HEK293T (cell line): ENCODE measurements around the gene TSPAN33.

ENCODE experiments used
- CTCF ChIA-PET: fragments of 350-600 bp; formaldehyde crosslinking; extraction: SDS; loops from one replicate; lab custom pipeline; 2021; ENCODE audit warnings: antibody characterized with exemption, inconsistent platforms; lab: Yijun Ruan, JAX
- POLR2A ChIA-PET: fragments of 350-600 bp; formaldehyde crosslinking; extraction: SDS; loops from one replicate; lab custom pipeline; 2020; ENCODE audit warnings: antibody characterized with exemption, inconsistent platforms; lab: Yijun Ruan, JAX
- DNase-seq: peaks from one replicate; pipeline ENCODE4 v3.0.0; 2012; ENCODE audit warnings: mixed read lengths; ENCODE audit errors: extremely low spot score
- ARNT ChIP-seq: fragments of 450-650 bp; IDR thresholded peaks from 2 replicates; pipeline ENCODE4 v1.6.1; 2017; ENCODE audit warnings: mild to moderate bottlenecking
- BHLHE40 ChIP-seq: fragments of 450-650 bp; IDR thresholded peaks from 2 replicates; pipeline ENCODE4 v1.6.1; 2016; ENCODE audit warnings: mild to moderate bottlenecking, moderate library complexity, borderline replicate concordance
- CTBP1 ChIP-seq: fragments of 450-650 bp; IDR thresholded peaks from 2 replicates; pipeline ENCODE4 v1.6.1; 2016; ENCODE audit warnings: borderline replicate concordance
- ELF4 ChIP-seq: fragments of 450-650 bp; IDR thresholded peaks from 2 replicates; pipeline ENCODE4 v1.6.1; 2017; ENCODE audit warnings: antibody characterized with exemption
- FOXA1 ChIP-seq: fragments of 450-650 bp; IDR thresholded peaks from 2 replicates; pipeline ENCODE4 v1.6.1; 2016; ENCODE audit warnings: mild to moderate bottlenecking
- FOXK2 ChIP-seq: fragments of 450-650 bp; IDR thresholded peaks from 2 replicates; pipeline ENCODE4 v1.6.1; 2016; ENCODE audit warnings: mild to moderate bottlenecking
- FOXM1 ChIP-seq: fragments of 450-650 bp; IDR thresholded peaks from 2 replicates; pipeline ENCODE4 v1.6.1; 2017; ENCODE audit warnings: mild to moderate bottlenecking, borderline replicate concordance
- HDGF ChIP-seq: fragments of 450-650 bp; IDR thresholded peaks from 2 replicates; pipeline ENCODE4 v1.6.1; 2017; ENCODE audit warnings: antibody characterized with exemption, borderline replicate concordance
- L3MBTL2 ChIP-seq: fragments of 450-650 bp; conservative IDR thresholded peaks from 2 replicates; pipeline ENCODE4 v1.6.1; 2016; ENCODE audit warnings: mild to moderate bottlenecking
- LEF1 ChIP-seq: fragments of 450-650 bp; IDR thresholded peaks from 2 replicates; pipeline ENCODE4 v1.6.1; 2017; ENCODE audit warnings: mild to moderate bottlenecking, borderline replicate concordance
- NFRKB ChIP-seq: fragments of 450-650 bp; IDR thresholded peaks from 2 replicates; pipeline ENCODE4 v1.6.1; 2016; ENCODE audit warnings: mild to moderate bottlenecking, moderate library complexity
- SP1 ChIP-seq: fragments of 450-650 bp; IDR thresholded peaks from 2 replicates; pipeline ENCODE4 v1.6.1; 2017
- SUZ12 ChIP-seq: fragments of 450-650 bp; IDR thresholded peaks from 2 replicates; pipeline ENCODE4 v1.6.1; 2016; ENCODE audit warnings: mild to moderate bottlenecking
- TARDBP ChIP-seq: fragments of 450-650 bp; IDR thresholded peaks from 2 replicates; pipeline ENCODE4 v1.6.1; 2016
- ZNF384 ChIP-seq: fragments of 450-650 bp; IDR thresholded peaks from 2 replicates; pipeline ENCODE4 v1.6.1; 2016
- TF ChIP-seq, protein P1 (sequence below): fragments of 450-650 bp; IDR thresholded peaks from 2 replicates; pipeline ENCODE4 v1.6.1; 2016

TSPAN33 gene

DNA sequence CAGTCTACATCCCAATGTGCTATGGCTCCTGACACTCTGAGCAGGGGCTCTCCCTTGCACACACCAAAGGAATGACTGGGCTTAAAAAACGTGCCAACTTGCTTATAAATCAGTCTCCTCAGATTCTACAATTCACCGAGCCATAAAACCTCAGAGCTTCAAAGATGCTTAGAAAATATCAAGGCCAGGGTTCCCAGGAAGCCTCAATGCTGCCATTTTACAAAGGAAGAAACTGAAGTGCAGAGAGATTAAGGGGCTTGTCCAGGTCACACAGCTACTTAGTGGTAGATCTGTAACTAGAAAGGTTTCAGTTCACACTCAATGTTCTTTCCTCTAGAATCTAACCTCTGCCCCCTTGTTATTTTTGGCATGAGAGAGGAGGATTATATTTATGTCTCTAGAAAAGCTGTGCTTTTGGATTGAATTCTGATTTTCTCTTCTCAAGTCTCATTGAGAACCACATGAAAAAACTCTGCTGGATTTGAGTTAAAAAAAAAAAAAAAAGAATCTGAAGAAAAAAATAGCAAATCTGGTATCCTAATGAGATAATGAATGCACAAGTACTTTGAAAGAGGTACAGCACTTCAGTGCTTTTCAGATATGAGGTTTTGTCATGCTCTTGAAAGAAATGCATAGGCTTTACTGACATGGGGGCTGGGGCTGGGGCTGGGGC lies 22.3 kb upstream of the TSPAN33 start:
- TF ChIP-seq FOXA1, result no peak
- TF ChIP-seq FOXM1, result no peak
- no peak for TF ChIP-seq ARNT
- no peak for TF ChIP-seq HDGF
- TF ChIP-seq ZNF384, result no peak
- TF ChIP-seq ELF4, result no peak
- no peak for TF ChIP-seq SUZ12
- no peak for TF ChIP-seq L3MBTL2
- no peak for TF ChIP-seq TARDBP
- TF ChIP-seq, protein P1, sequence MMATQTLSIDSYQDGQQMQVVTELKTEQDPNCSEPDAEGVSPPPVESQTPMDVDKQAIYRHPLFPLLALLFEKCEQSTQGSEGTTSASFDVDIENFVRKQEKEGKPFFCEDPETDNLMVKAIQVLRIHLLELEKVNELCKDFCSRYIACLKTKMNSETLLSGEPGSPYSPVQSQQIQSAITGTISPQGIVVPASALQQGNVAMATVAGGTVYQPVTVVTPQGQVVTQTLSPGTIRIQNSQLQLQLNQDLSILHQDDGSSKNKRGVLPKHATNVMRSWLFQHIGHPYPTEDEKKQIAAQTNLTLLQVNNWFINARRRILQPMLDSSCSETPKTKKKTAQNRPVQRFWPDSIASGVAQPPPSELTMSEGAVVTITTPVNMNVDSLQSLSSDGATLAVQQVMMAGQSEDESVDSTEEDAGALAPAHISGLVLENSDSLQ, result no peak
- no peak for TF ChIP-seq CTBP1
- TF ChIP-seq SP1, result no peak
- TF ChIP-seq FOXK2, result no peak
- TF ChIP-seq LEF1, result no peak
- no peak for TF ChIP-seq BHLHE40
- TF ChIP-seq NFRKB, result no peak
- DNase-seq, result no peak
- ChIA-PET POLR2A (no interaction called here), CTCF (no interaction called here)

GRCh38 chr7:129122751-129123509 lies 21.6 kb upstream of the TSPAN33 start:
- TF ChIP-seq ARNT (no peak), HDGF (no peak), ELF4 (no peak), FOXA1 (no peak), FOXM1 (no peak), ZNF384 (no peak), TARDBP (no peak), SUZ12 (no peak), NFRKB (no peak), FOXK2 (no peak), SP1 (no peak), L3MBTL2 (no peak), CTBP1 (no peak), LEF1 (no peak), BHLHE40 (no peak)
- TF ChIP-seq, protein P1, result no peak
- POLR2A ChIA-PET, result no interaction called here
- CTCF ChIA-PET, result no interaction called here
- no peak for DNase-seq

GRCh38 chr7:129123510-129123857 lies 21.0 kb upstream of the TSPAN33 start:
- TF ChIP-seq SP1 (no peak), NFRKB (no peak), BHLHE40 (no peak), SUZ12 (no peak), FOXA1 (no peak), TARDBP (no peak), ARNT (no peak), HDGF (no peak), FOXK2 (no peak), CTBP1 (no peak), ELF4 (no peak)
- TF ChIP-seq, protein P1, result no peak
- ChIA-PET POLR2A (no interaction called here), CTCF (no interaction called here)
- no peak for DNase-seq

- TF ChIP-seq FOXA1 (no peak), FOXM1 (no peak), ZNF384 (no peak), BHLHE40 (no peak), NFRKB (no peak), CTBP1 (no peak), ELF4 (no peak), L3MBTL2 (no peak), ARNT (no peak), TARDBP (no peak), HDGF (no peak), LEF1 (no peak), FOXK2 (no peak), SP1 (no peak), SUZ12 (no peak)
- TF ChIP-seq, protein P1, result no peak
- DNase-seq, result no peak
- ChIA-PET POLR2A (no interaction called here), CTCF (interaction anchor here (0.9 kb wide), 1 partner anchor 37 kb away, joined by 4 read pairs; no protein-coding TSS in a partner anchor)
These were observed 18.2 kb upstream of the TSPAN33 start for GRCh38 chr7:129126314-129126713.

GRCh38 chr7:129127154-129127553 lies 17.4 kb upstream of the TSPAN33 start:
- POLR2A ChIA-PET, result no interaction called here
- no peak for TF ChIP-seq FOXA1
- no peak for TF ChIP-seq TARDBP
- TF ChIP-seq HDGF, result no peak
- no peak for TF ChIP-seq LEF1
- TF ChIP-seq SUZ12, result no peak
- TF ChIP-seq L3MBTL2, result no peak
- no peak for TF ChIP-seq CTBP1
- no peak for TF ChIP-seq ARNT
- no peak for TF ChIP-seq FOXK2
- TF ChIP-seq NFRKB, result no peak
- no peak for TF ChIP-seq SP1
- no peak for TF ChIP-seq ZNF384
- TF ChIP-seq BHLHE40, result no peak
- TF ChIP-seq FOXM1, result no peak
- TF ChIP-seq, protein P1, result no peak
- no peak for TF ChIP-seq ELF4
- DNase-seq, result no peak
- CTCF ChIA-PET, result no interaction called here
